SK-N-MC (cell line): ENCODE measurements around the gene ZNF423.

Source experiments
- DNase-seq: peaks from one replicate; pipeline ENCODE4 v3.0.0-alpha.2; 2011; ENCODE audit warnings: low read depth, low spot score
- H3K27ac ChIP-seq: fragments of 200-600 bp; sonication (generic); 2 replicates; pipeline ENCODE4 v1.5.1; 2016; ENCODE audit warnings: mixed run types
- H3K36me3 ChIP-seq: fragments of 200-600 bp; sonication (generic); 2 replicates; pipeline ENCODE4 v1.6.1; 2017; ENCODE audit warnings: antibody characterized with exemption, low read length, mixed read lengths; ENCODE audit not compliant: insufficient read depth
- H3K4me3 ChIP-seq: fragments of 200-600 bp; sonication (generic); 2 replicates; pipeline ENCODE4 v1.5.1; 2016
- H3K9ac ChIP-seq: fragments of 200-600 bp; sonication (generic); 2 replicates; pipeline ENCODE4 v1.8.0; 2017; ENCODE audit warnings: mixed run types, mixed read lengths; ENCODE audit not compliant: insufficient read length
- H3K9me3 ChIP-seq: fragments of 200-600 bp; sonication (generic); 2 replicates; pipeline ENCODE4 v1.6.1; 2017; ENCODE audit warnings: low read depth, mild to moderate bottlenecking, antibody characterized with exemption, low read length, moderate library complexity, mixed read lengths
- EZH2 ChIP-seq: fragments of 200-600 bp; sonication (generic); IDR thresholded peaks from one replicate; pipeline ENCODE4 v1.6.1; 2017; ENCODE audit warnings: antibody characterized with exemption
- FOXP2 ChIP-seq: optimal IDR thresholded peaks from 2 replicates; pipeline ENCODE3; 2011; ENCODE audit warnings: mild to moderate bottlenecking, moderate library complexity; ENCODE audit not compliant: insufficient read depth; ENCODE audit errors: extremely low read length, control extremely low read depth
- POLR2AphosphoS5 ChIP-seq: IDR thresholded peaks from 2 replicates; pipeline ENCODE4 v1.6.1; 2012; ENCODE audit warnings: mild to moderate bottlenecking, low read depth, low read length, borderline replicate concordance

ZNF423 gene

DNA sequence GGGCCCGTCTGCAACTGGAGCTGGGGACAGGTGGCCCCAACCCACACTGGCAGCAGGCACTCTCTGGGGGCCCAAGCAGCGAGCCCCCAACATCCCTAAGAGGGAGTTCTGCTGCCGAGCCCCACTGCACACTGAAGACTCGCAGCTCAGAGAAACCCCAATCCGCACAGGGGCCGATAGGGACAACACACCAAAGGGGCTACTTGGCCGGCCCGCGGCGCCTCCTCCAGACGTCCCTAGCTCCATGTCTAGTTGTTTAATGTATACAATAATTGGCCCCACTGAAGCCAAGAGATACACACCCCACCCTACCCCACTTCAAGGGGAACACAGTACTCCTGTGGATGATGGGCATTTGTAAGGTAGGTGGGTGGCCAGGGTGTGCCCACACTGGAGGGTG, 62.7 kb downstream of the ZNF423 start:
- H3K9me3 ChIP-seq = no peaks in the 10 kb centered on the region
- no peak overlapping the region for H3K4me3 ChIP-seq
- TF ChIP-seq POLR2AphosphoS5 (no peak), EZH2 (no peak), FOXP2 (no peak)
- no peak overlapping the region for H3K9ac ChIP-seq
- no peak overlapping the region for H3K27ac ChIP-seq
- no peaks in the 10 kb centered on the region for H3K36me3 ChIP-seq
- no peak for DNase-seq

DNA sequence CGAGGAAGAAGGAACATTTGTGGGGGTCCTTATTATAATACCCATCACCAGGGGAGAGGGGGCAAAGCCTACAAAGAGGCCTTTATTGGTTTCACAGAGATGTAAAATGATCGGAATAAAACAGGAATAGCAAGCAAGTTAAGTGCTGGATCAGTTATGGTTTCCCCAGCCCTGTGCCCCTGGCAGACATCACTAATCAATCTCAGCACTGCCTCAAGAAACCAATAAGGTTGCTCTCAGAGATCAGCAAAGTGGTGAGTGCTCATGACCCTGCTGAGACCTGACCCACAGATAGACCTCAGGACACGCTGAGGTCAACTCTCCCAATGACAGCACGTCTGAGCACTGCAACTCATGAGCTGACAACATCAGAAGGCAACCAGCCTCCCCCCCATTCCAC, 66.3 kb downstream of the ZNF423 start:
- H3K36me3 ChIP-seq = no peaks in the 10 kb centered on the region
- no peaks in the 10 kb centered on the region for H3K9me3 ChIP-seq
- DNase-seq = no peak
- no peak overlapping the region for H3K9ac ChIP-seq
- peak overlapping the region; percentile 60 for H3K4me3 ChIP-seq
- H3K27ac ChIP-seq = peak overlapping the region; percentile 95
- TF ChIP-seq POLR2AphosphoS5 (no peak), FOXP2 (no peak), EZH2 (no peak)

DNA sequence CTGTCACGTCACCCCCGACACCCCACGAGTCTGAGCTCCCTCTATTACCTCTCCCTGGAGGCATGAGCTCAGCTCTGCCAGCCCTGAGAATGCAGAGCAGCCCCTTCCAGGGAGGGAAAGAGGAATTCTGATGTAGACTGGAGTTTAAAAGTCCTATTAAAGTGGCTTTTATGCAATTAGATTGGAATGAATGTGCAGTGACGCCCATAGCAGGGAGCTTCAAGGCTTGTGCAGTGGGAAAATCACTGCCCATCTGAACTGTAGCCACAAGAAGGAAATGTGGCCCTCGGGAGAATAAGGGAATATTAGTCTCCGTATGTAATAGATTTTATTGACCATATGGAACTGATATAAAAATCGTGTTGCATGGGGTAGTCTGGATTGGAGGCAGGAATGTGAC, 66.9 kb downstream of the ZNF423 start:
- H3K36me3 ChIP-seq = no peaks in the 10 kb centered on the region
- TF ChIP-seq EZH2 = no peak
- no peak for TF ChIP-seq FOXP2
- no peak for TF ChIP-seq POLR2AphosphoS5
- peak overlapping the region; percentile 95 for H3K27ac ChIP-seq
- no peak for DNase-seq
- peak overlapping the region; percentile 60 for H3K4me3 ChIP-seq
- peak overlapping the region; percentile 55 for H3K9ac ChIP-seq
- no peaks in the 10 kb centered on the region for H3K9me3 ChIP-seq

DNA sequence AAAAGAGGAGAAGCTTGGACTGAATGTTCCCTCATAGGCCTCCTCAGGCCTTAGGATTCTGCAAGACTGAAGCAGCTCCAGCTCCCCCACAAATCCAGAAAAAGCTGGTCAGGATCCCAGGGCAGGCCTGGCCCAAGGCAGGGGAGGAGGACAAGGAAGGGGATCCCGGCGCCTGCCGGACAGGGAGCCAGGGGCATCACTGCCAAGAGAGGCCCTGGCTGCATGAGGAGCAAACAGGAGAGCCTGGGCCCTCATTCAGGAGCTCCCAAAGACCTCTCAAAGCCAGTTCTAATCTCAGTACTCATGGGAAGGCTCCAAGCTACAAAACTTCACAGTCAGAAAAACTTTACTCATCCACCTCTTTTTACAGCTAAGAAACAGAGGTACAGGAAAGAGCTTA, 67.3 kb downstream of the ZNF423 start:
- H3K9ac ChIP-seq = peak overlapping the region; percentile 55
- TF ChIP-seq POLR2AphosphoS5 (no peak), EZH2 (no peak), FOXP2 (no peak)
- H3K27ac ChIP-seq = peak overlapping the region; percentile 95
- no peaks in the 10 kb centered on the region for H3K9me3 ChIP-seq
- no peaks in the 10 kb centered on the region for H3K36me3 ChIP-seq
- no peak for DNase-seq
- H3K4me3 ChIP-seq = peak overlapping the region; percentile 60

DNA sequence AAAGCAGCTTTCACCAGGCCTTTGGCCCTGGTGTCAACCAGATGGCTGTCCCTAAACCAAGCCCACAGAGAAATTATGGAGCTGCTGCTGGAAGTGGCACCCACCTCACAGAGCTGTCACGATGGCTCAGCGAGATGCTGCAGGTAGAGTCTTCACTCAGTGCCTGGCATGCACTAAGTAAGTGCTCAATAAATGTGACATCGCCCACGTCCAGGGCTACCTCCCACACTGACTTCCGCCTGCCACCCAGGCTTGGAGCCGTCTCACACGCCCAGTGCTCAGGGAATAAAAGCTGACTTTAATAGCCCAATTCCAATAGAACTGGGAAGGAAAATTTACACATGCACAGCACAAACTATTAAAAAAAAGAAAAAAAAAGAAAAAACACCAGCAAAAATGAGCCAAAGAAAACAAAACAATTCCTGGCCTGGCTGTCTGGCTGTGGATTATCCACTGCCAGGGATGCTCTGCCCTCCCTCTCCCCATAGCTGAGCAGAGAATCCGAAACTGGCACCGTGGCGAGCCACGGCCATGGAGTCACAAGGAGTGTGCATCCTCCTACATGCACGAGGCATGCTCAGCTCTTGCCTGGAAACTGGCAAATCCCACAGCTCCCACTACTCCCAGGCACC, 68.9 kb downstream of the ZNF423 start:
- Histone ChIP-seq H3K36me3 (no peaks in the 10 kb centered on the region), H3K27ac (no peak overlapping the region), H3K9ac (no peak overlapping the region), H3K4me3 (no peak overlapping the region), H3K9me3 (no peaks in the 10 kb centered on the region)
- DNase-seq = no peak
- no peak for TF ChIP-seq EZH2

DNA sequence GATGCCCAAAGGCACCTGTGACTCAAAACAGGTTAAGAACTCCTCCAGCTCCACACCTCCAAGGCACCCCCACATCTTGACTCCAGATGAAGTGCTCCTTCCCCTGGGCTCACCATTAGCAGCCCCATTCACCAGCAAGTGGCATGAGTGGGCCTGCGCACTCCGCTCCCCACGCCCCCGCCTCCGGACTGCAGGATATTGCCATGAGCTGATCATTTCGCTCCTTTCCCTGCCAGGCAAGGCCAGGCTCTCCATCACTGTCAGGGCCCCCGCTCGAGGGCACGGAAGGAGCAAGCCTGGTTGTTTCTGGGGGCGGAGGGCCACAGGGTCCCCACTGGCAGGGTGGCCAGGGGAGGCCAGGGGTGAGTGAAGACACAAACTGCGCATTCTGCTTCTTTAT, 69.9 kb downstream of the ZNF423 start:
- TF ChIP-seq EZH2 = no peak
- no peak for TF ChIP-seq POLR2AphosphoS5
- no peak for TF ChIP-seq FOXP2
- Histone ChIP-seq H3K4me3 (no peak overlapping the region), H3K27ac (no peak overlapping the region), H3K36me3 (no peaks in the 10 kb centered on the region), H3K9me3 (no peaks in the 10 kb centered on the region), H3K9ac (no peak overlapping the region)
- no peak for DNase-seq

DNA sequence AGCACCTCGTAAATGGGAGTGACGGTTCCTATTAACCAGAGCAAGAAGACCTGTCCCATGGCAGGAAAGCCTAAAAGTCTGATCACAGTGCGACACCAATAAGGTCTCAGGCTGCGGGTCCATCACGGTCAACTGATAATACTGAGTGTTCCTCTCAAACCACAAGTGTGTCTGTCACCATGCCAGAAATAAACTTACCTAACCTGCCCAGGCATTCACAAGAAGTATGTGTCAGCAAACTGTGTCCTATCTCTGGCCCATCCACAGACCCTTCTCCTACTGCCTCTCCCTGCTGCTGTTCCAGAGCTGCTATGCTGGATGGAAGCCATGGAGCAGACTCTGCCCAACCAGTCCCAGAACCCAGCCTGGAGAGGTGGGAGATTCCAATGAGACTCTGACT, 73.5 kb downstream of the ZNF423 start:
- Histone ChIP-seq H3K9me3 (no peaks in the 10 kb centered on the region), H3K36me3 (no peaks in the 10 kb centered on the region), H3K9ac (no peak overlapping the region), H3K4me3 (no peak overlapping the region), H3K27ac (peak overlapping the region; percentile 19; the same call in 1 of the 2 replicates)
- no peak for DNase-seq
- no peak for TF ChIP-seq FOXP2
- no peak for TF ChIP-seq POLR2AphosphoS5
- TF ChIP-seq EZH2 = no peak

DNA sequence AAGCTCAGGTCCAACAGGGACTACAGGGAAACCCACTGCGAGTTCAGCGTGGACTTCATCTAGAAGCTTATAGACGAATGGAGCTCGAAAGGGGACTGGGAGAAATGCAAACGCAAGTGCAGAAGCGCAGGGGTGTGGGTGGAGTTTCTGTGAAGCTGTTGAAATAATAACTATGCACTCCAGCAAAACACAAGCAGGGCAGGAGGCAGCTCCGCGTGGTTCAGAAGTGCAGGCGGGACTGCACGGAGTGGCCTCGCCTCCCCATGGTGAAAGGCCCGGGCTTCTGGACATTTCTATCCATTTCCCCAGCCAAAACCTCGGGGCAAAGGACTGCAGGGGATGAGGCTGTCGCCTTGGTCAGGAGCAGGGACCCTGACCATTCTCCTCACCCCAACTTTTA, 74.5 kb downstream of the ZNF423 start:
- no peak overlapping the region for H3K9ac ChIP-seq
- TF ChIP-seq EZH2 (no peak), FOXP2 (no peak), POLR2AphosphoS5 (no peak)
- no peak for DNase-seq
- H3K4me3 ChIP-seq = no peak overlapping the region
- H3K9me3 ChIP-seq = no peaks in the 10 kb centered on the region
- no peaks in the 10 kb centered on the region for H3K36me3 ChIP-seq
- peak overlapping the region; percentile 73 for H3K27ac ChIP-seq

DNA sequence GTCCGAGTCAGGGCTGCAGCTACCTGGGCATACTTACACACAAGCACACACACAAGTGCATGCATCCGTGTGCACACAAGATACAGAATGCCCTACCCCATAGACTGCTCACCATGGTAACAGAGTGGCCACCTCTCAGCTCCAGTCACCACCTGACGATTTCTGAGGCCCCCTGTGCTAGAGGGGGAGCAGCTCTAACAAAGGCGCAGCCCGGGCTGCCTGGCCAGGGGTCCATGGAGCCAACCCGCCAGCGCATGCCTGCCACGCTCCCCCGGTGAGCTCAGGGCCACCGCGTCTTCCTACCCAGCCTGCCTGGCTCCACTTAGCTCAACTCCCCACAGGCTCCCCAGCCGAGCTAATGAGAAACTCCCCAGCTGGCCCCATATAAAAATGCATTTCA, 75.5 kb downstream of the ZNF423 start:
- no peak for DNase-seq
- peak overlapping the region; percentile 73 for H3K27ac ChIP-seq
- no peaks in the 10 kb centered on the region for H3K9me3 ChIP-seq
- H3K4me3 ChIP-seq = peak overlapping the region; percentile 51
- TF ChIP-seq EZH2 = no peak
- no peak for TF ChIP-seq POLR2AphosphoS5
- TF ChIP-seq FOXP2 = no peak
- no peak overlapping the region for H3K9ac ChIP-seq
- no peaks in the 10 kb centered on the region for H3K36me3 ChIP-seq

DNA sequence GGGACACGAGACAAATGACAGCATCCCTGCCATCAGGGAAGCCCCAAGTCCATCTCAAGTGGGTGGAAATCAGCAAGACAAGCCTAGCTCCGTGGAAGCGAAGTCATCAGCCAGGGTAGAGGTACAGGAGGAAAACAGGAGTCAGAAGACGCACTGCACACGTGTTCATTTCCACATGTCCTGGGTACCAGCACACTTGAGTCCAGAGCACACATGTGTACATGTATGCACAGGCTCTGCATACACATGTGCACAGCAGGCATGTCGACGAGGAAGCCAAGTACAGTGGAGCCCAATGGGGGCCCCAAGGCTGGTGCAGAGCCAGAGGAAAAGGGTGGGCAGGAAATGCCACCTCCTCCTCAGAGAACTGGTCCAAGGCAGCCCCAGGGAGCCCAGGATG, 75.9 kb downstream of the ZNF423 start:
- H3K4me3 ChIP-seq = no peak overlapping the region
- H3K27ac ChIP-seq = 0 out of 2 replicates have a peak overlapping the region, but pooled peaks have one; percentile 73
- H3K9ac ChIP-seq = no peak overlapping the region
- no peak for TF ChIP-seq POLR2AphosphoS5
- no peak for TF ChIP-seq FOXP2
- TF ChIP-seq EZH2 = no peak
- DNase-seq = no peak
- no peaks in the 10 kb centered on the region for H3K36me3 ChIP-seq
- no peaks in the 10 kb centered on the region for H3K9me3 ChIP-seq
